Measurements from ENCODE around the gene CHCHD10. TPM values are rescaled to one million over a fixed set of nuclear protein-coding genes. Genes with fewer than 3 reads are reported as not detected.
A peak's percentile ranks its signal among the peaks of the same experiment; 100 is the strongest.

CHCHD10 gene
- total and polyA plus RNA-seq, 2 of the 13 experiments (the other 11 are each of a cell fraction or from before 2014, with no cell fraction given): 37.0 to 62.8 TPM

GRCh38 chr22:23786752-23787599 lies 19.2 kb upstream of the CHCHD10 start, which contains the start of gene SMARCB1 (continued):
- TF ChIP-seq CREM (IDR thresholded peaks at IDR 0.05) (no peak), CREM (CRISPR knock-in tag; IDR thresholded peaks at IDR 0.05) (no peak), NCOA5 (CRISPR knock-in tag; IDR thresholded peaks at IDR 0.05) (no peak), ISL2 (CRISPR knock-in tag; IDR thresholded peaks at IDR 0.05) (peak; percentile 54; the same call in 1 of the 2 replicates), ZNF75D (CRISPR knock-in tag; IDR thresholded peaks at IDR 0.05; ENCODE audit: borderline replicate concordance) (no peak), ZNF20 (CRISPR knock-in tag; IDR thresholded peaks at IDR 0.05) (no peak), AKAP8 (CRISPR knock-in tag; IDR thresholded peaks at IDR 0.05) (peak; percentile 81; the same call in 1 of the 2 replicates), ARID2 (CRISPR knock-in tag; IDR thresholded peaks at IDR 0.05; ENCODE audit: borderline replicate concordance) (no peak), ATF7-NPFF (CRISPR knock-in tag; IDR thresholded peaks at IDR 0.05; ENCODE audit: low read depth) (no peak; the same call in 1 of the 2 replicates), CEBPB (IDR thresholded peaks at IDR 0.05; ENCODE audit: borderline replicate concordance, low read depth, low read length) (no peak), ZNF317 (CRISPR knock-in tag; IDR thresholded peaks at IDR 0.05) (peak; percentile 10; the same call in 1 of the 2 replicates), TMF1 (CRISPR knock-in tag; IDR thresholded peaks at IDR 0.05; ENCODE audit: low read depth) (no peak; the same call in 1 of the 2 replicates), ELK4 (CRISPR knock-in tag; IDR thresholded peaks at IDR 0.05; ENCODE audit: borderline replicate concordance) (no peak), NPAS2 (CRISPR knock-in tag; IDR thresholded peaks at IDR 0.05; ENCODE audit: borderline replicate concordance) (no peak), REPIN1 (CRISPR knock-in tag; IDR thresholded peaks at IDR 0.05; ENCODE audit: borderline replicate concordance, low read depth) (peak; percentile 51; the same call in 1 of the 2 replicates), GMEB1 (CRISPR knock-in tag; IDR thresholded peaks at IDR 0.05; ENCODE audit: borderline replicate concordance) (peak; percentile 92), ZNF607 (CRISPR knock-in tag; IDR thresholded peaks at IDR 0.05; ENCODE audit: borderline replicate concordance) (peak; percentile 87; the same call in 1 of the 2 replicates), NR2F2 (IDR thresholded peaks at IDR 0.05; ENCODE audit: borderline replicate concordance, low read depth) (no peak), SMC3 (IDR thresholded peaks at IDR 0.05; ENCODE audit: low read length) (no peak), ELF1 (CRISPR knock-in tag; IDR thresholded peaks at IDR 0.05) (no peak)
- TF ChIP-seq, protein P1, sequence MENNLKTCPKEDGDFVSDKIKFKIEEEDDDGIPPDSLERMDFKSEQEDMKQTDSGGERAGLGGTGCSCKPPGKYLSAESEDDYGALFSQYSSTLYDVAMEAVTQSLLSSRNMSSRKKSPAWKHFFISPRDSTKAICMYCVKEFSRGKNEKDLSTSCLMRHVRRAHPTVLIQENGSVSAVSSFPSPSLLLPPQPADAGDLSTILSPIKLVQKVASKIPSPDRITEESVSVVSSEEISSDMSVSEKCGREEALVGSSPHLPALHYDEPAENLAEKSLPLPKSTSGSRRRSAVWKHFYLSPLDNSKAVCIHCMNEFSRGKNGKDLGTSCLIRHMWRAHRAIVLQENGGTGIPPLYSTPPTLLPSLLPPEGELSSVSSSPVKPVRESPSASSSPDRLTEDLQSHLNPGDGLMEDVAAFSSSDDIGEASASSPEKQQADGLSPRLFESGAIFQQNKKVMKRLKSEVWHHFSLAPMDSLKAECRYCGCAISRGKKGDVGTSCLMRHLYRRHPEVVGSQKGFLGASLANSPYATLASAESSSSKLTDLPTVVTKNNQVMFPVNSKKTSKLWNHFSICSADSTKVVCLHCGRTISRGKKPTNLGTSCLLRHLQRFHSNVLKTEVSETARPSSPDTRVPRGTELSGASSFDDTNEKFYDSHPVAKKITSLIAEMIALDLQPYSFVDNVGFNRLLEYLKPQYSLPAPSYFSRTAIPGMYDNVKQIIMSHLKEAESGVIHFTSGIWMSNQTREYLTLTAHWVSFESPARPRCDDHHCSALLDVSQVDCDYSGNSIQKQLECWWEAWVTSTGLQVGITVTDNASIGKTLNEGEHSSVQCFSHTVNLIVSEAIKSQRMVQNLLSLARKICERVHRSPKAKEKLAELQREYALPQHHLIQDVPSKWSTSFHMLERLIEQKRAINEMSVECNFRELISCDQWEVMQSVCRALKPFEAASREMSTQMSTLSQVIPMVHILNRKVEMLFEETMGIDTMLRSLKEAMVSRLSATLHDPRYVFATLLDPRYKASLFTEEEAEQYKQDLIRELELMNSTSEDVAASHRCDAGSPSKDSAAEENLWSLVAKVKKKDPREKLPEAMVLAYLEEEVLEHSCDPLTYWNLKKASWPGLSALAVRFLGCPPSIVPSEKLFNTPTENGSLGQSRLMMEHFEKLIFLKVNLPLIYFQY (CRISPR knock-in tag; IDR thresholded peaks at IDR 0.05; ENCODE audit: borderline replicate concordance): no peak
- TF ChIP-seq, protein P2, sequence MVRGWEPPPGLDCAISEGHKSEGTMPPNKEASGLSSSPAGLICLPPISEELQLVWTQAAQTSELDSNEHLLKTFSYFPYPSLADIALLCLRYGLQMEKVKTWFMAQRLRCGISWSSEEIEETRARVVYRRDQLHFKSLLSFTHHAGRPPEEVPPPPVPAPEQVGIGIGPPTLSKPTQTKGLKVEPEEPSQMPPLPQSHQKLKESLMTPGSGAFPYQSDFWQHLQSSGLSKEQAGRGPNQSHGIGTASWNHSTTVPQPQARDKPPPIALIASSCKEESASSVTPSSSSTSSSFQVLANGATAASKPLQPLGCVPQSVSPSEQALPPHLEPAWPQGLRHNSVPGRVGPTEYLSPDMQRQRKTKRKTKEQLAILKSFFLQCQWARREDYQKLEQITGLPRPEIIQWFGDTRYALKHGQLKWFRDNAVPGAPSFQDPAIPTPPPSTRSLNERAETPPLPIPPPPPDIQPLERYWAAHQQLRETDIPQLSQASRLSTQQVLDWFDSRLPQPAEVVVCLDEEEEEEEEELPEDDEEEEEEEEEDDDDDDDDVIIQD (CRISPR knock-in tag; IDR thresholded peaks at IDR 0.05; ENCODE audit: low read depth): no peak
